ENCODE measurements around the gene EPB41.

Gene EPB41

GRCh38 chr1:28890435-28890834 is 23.9 kb upstream of the EPB41 start:
- in situ Hi-C loops (cut with MboI; ENCODE audit: low sequenced_read_pairs) = no loop called here

GRCh38 chr1:28890836-28891235 is 23.5 kb upstream of the EPB41 start:
- in situ Hi-C loops (cut with MboI; ENCODE audit: low sequenced_read_pairs) = no loop called here

GRCh38 chr1:28891256-28891655 is 23.1 kb upstream of the EPB41 start:
- in situ Hi-C loops (cut with MboI; ENCODE audit: low sequenced_read_pairs) = no loop called here

GRCh38 chr1:28893403-28894102 is 20.8 kb upstream of the EPB41 start:
- in situ Hi-C loops (cut with MboI; ENCODE audit: low sequenced_read_pairs) = no loop called here

- in situ Hi-C loops (cut with MboI; ENCODE audit: low sequenced_read_pairs) = no loop called here
Observed at GRCh38 chr1:28894785-28895184, 19.6 kb upstream of the EPB41 start.

- in situ Hi-C loops (cut with MboI; ENCODE audit: low sequenced_read_pairs) = no loop called here
Observed at GRCh38 chr1:28895896-28896608, 18.3 kb upstream of the EPB41 start.

GRCh38 chr1:28896609-28896986 is 17.8 kb upstream of the EPB41 start:
- in situ Hi-C loops (cut with MboI; ENCODE audit: low sequenced_read_pairs) = no loop called here

GRCh38 chr1:28897789-28898188 is 16.6 kb upstream of the EPB41 start:
- in situ Hi-C loops (cut with MboI; ENCODE audit: low sequenced_read_pairs) = no loop called here

GRCh38 chr1:28898405-28898881 is 15.9 kb upstream of the EPB41 start:
- in situ Hi-C loops (cut with MboI; ENCODE audit: low sequenced_read_pairs) = no loop called here

- in situ Hi-C loops (cut with MboI; ENCODE audit: low sequenced_read_pairs) = no loop called here
Observed at GRCh38 chr1:28899267-28899666, 15.1 kb upstream of the EPB41 start.

GRCh38 chr1:28900562-28900961 is 13.8 kb upstream of the EPB41 start:
- in situ Hi-C loops (cut with MboI; ENCODE audit: low sequenced_read_pairs) = no loop called here

GRCh38 chr1:28902738-28903137 is 11.6 kb upstream of the EPB41 start:
- in situ Hi-C loops (cut with MboI; ENCODE audit: low sequenced_read_pairs) = no loop called here

- in situ Hi-C loops (cut with MboI; ENCODE audit: low sequenced_read_pairs) = no loop called here
Observed at GRCh38 chr1:28905921-28906666, 8.3 kb upstream of the EPB41 start.

GRCh38 chr1:28909198-28909597 is 5.2 kb upstream of the EPB41 start:
- in situ Hi-C loops (cut with MboI; ENCODE audit: low sequenced_read_pairs) = no loop called here

- in situ Hi-C loops (cut with MboI; ENCODE audit: low sequenced_read_pairs) = no loop called here
Observed at GRCh38 chr1:28910379-28911115, 3.8 kb upstream of the EPB41 start.

- in situ Hi-C loops (cut with MboI; ENCODE audit: low sequenced_read_pairs) = no loop called here
Observed at GRCh38 chr1:28913786-28914227, 562 bp upstream of the EPB41 start.

- in situ Hi-C loops (cut with MboI; ENCODE audit: low sequenced_read_pairs) = no loop called here
Observed at GRCh38 chr1:28915031-28915895, 894 bp downstream of the EPB41 start.

GRCh38 chr1:28917757-28918118 is 3.4 kb downstream of the EPB41 start:
- in situ Hi-C loops (cut with MboI; ENCODE audit: low sequenced_read_pairs) = no loop called here

GRCh38 chr1:28921286-28921869 is 7.0 kb downstream of the EPB41 start:
- in situ Hi-C loops (cut with MboI; ENCODE audit: low sequenced_read_pairs) = no loop called here
